ENCODE results near the gene ALLC. TPM values are rescaled to one million over a fixed set of nuclear protein-coding genes. Genes with fewer than 3 reads are reported as not detected.

Gene ALLC
- total RNA-seq, 4 donors from 2014 or later, result not detected

- no peak for DNase-seq
- WGBS, 2 donors, result 22 to 41% methylated on average over 3 to 4 of the region's 6 CpGs
- intact Hi-C loops (cut with DNase I), result no loop called here
Measured at GRCh38 chr2:3704692-3705091, 46.7 kb downstream of the ALLC start.

GRCh38 chr2:3705782-3706181 is 47.8 kb downstream of the ALLC start:
- H3K27ac ChIP-seq, result no peak overlapping the region
- H3K36me3 ChIP-seq, result no peaks in the 10 kb centered on the region
- TF ChIP-seq CTCF (IDR thresholded peaks at IDR 0.05), result no peak
- no peak for TF ChIP-seq POLR2A (IDR thresholded peaks at IDR 0.05)
- 19 to 25% methylated on average over 2 of the region's 2 CpGs for WGBS, 2 donors
- intact Hi-C loops (cut with DNase I), result no loop called here
- H3K9me3 ChIP-seq, result no peaks in the 10 kb centered on the region
- peaks cover 0 to 11% (median 6%) of the 10 kb centered on the region in 3 donors for H3K4me1 ChIP-seq
- H3K27me3 ChIP-seq, result peaks cover 0 to 55% (median 4%) of the 10 kb centered on the region in 4 donors
- DNase-seq, result no peak
- H3K4me3 ChIP-seq, result no peak overlapping the region

More at GRCh38 chr2:3704692-3705091, 46.7 kb downstream of the ALLC start:
- Histone ChIP-seq H3K4me3 (no peak overlapping the region), H3K4me1 (peaks cover 0 to 11% (median 6%) of the 10 kb centered on the region in 3 donors), H3K27ac (no peak overlapping the region), H3K9me3 (no peaks in the 10 kb centered on the region), H3K36me3 (no peaks in the 10 kb centered on the region), H3K27me3 (peaks cover 0 to 55% (median 4%) of the 10 kb centered on the region in 4 donors)
- TF ChIP-seq POLR2A (IDR thresholded peaks at IDR 0.05) (no peak), CTCF (IDR thresholded peaks at IDR 0.05) (no peak)

- TF ChIP-seq CTCF (IDR thresholded peaks at IDR 0.05), result no peak
- no peak for TF ChIP-seq POLR2A (IDR thresholded peaks at IDR 0.05)
- Histone ChIP-seq H3K9me3 (no peaks in the 10 kb centered on the region), H3K4me3 (no peak overlapping the region), H3K36me3 (no peaks in the 10 kb centered on the region), H3K27me3 (peaks cover 0 to 55% (median 4%) of the 10 kb centered on the region in 4 donors), H3K4me1 (peaks cover 0 to 11% (median 6%) of the 10 kb centered on the region in 3 donors), H3K27ac (peak overlapping the region in 2 of 4 donors; percentile 40 to 42)
- no peak for DNase-seq
- WGBS, 2 donors, result 42 to 51% methylated on average over 3 to 5 of the region's 5 CpGs
- intact Hi-C loops (cut with DNase I), result no loop called here
Measured at GRCh38 chr2:3706892-3707291, 48.9 kb downstream of the ALLC start.

- Histone ChIP-seq H3K27me3 (peaks cover 0 to 41% (median 2%) of the 10 kb centered on the region in 4 donors), H3K36me3 (no peaks in the 10 kb centered on the region), H3K27ac (no peak overlapping the region), H3K4me3 (no peak overlapping the region), H3K4me1 (peaks cover 0 to 10% (median 4%) of the 10 kb centered on the region in 3 donors), H3K9me3 (no peaks in the 10 kb centered on the region)
- no peak for TF ChIP-seq POLR2A (IDR thresholded peaks at IDR 0.05)
- intact Hi-C loops (cut with DNase I), result no loop called here
- 81 to 83% methylated on average over 4 of the region's 4 CpGs for WGBS, 2 donors
- DNase-seq, result no peak
Measured at GRCh38 chr2:3708576-3708975, 50.6 kb downstream of the ALLC start.

- WGBS, 2 donors, result 69 to 84% methylated on average over 6 of the region's 6 CpGs
- H3K27me3 ChIP-seq, result peaks cover 0 to 34% (median 2%) of the 10 kb centered on the region in 4 donors
Measured at GRCh38 chr2:3709225-3709624, 51.2 kb downstream of the ALLC start.

More at GRCh38 chr2:3709225-3709624, 51.2 kb downstream of the ALLC start:
- Histone ChIP-seq H3K4me1 (peaks cover 0 to 4% (median 0%) of the 10 kb centered on the region in 3 donors), H3K9me3 (no peaks in the 10 kb centered on the region), H3K36me3 (no peaks in the 10 kb centered on the region), H3K27ac (no peak overlapping the region), H3K4me3 (no peak overlapping the region)
- no peak for DNase-seq
- intact Hi-C loops (cut with DNase I), result no loop called here
- TF ChIP-seq POLR2A (IDR thresholded peaks at IDR 0.05), result no peak
- TF ChIP-seq CTCF (IDR thresholded peaks at IDR 0.05), result no peak
